GM19467 (cell line): ENCODE results near the gene GPR156.

Source experiments
- ATAC-seq: cut with Tn5 transposase; IDR thresholded peaks from one replicate; pipeline ENCODE4 v1.9.1; 2021; ENCODE audit warnings: mild to moderate bottlenecking, moderate library complexity; ENCODE audit not compliant: unreplicated experiment

Gene GPR156

GRCh38 chr3:120129718-120130513, 155.1 kb downstream of the GPR156 start:
- ATAC-seq = no peak

- no peak for ATAC-seq
These were observed 156.0 kb downstream of the GPR156 start for GRCh38 chr3:120129051-120129450.

GRCh38 chr3:120125992-120126391, 159.0 kb downstream of the GPR156 start:
- no peak for ATAC-seq

GRCh38 chr3:120119846-120120510, 165.0 kb downstream of the GPR156 start:
- ATAC-seq = no peak
